ENCODE results near the gene PPT2. TPM values are rescaled to one million over a fixed set of nuclear protein-coding genes. Genes with fewer than 3 reads are reported as not detected.

PPT2 gene
- total RNA-seq, 6 donors from 2014 or later: 7.0 to 64.8 (median 16.8) TPM

GRCh38 chr6:32176476-32177182, 22.7 kb downstream of the PPT2 start:
- H3K36me3 ChIP-seq: peaks cover 7 to 20% (median 13%) of the 10 kb centered on the region in 4 donors

GRCh38 chr6:32177183-32177787, 23.3 kb downstream of the PPT2 start:
- TF ChIP-seq POLR2AphosphoS5 (IDR thresholded peaks at IDR 0.05) (no peak), POLR2A (IDR thresholded peaks at IDR 0.05) (peak in 3 of 4 donors; percentile 21 to 43 (median 24)), CTCF (IDR thresholded peaks at IDR 0.05) (no peak), EP300 (IDR thresholded peaks at IDR 0.05) (no peak)
- Histone ChIP-seq H3K27ac (peak overlapping the region; percentile 89 to 98 (median 96)), H3K9me3 (no peaks in the 10 kb centered on the region), H3K36me3 (peaks cover 7 to 26% (median 17%) of the 10 kb centered on the region in 4 donors), H3K27me3 (no peaks in the 10 kb centered on the region), H3K4me1 (peaks cover 37 to 63% (median 51%) of the 10 kb centered on the region in 4 donors), H3K4me3 (peak overlapping the region in 3 of 4 donors; percentile 61 to 81 (median 80))
- whole genome bisulfite sequencing, 2 donors: 0 to 2% methylated on average over 20 of the region's 20 CpGs
- ATAC-seq (ENCODE audit: low FRiP score in 2 of 2) (peak; percentile 44 to 60), DNase-seq (peak in 1 of 2 donors; percentile 47)

More at GRCh38 chr6:32176476-32177182, 22.7 kb downstream of the PPT2 start:
- Histone ChIP-seq H3K27ac (peak overlapping the region; percentile 89 to 98 (median 96)), H3K27me3 (no peaks in the 10 kb centered on the region), H3K4me1 (peaks cover 37 to 57% (median 46%) of the 10 kb centered on the region in 4 donors), H3K4me3 (peak overlapping the region in 3 of 4 donors; percentile 80 to 86 (median 81)), H3K9me3 (no peaks in the 10 kb centered on the region)
- WGBS, 2 donors: 31 to 37% methylated on average over 5 of the region's 5 CpGs
- peak in 1 of 2 donors; percentile 0 for ATAC-seq (ENCODE audit: low FRiP score in 2 of 2)
- no peak for DNase-seq
- TF ChIP-seq EP300 (IDR thresholded peaks at IDR 0.05) (no peak), POLR2AphosphoS5 (IDR thresholded peaks at IDR 0.05) (no peak), CTCF (IDR thresholded peaks at IDR 0.05) (no peak), POLR2A (IDR thresholded peaks at IDR 0.05) (no peak)

- ATAC-seq (ENCODE audit: low FRiP score in 2 of 2): peak; percentile 89 to 95
- TF ChIP-seq CTCF (IDR thresholded peaks at IDR 0.05) (no peak), POLR2AphosphoS5 (IDR thresholded peaks at IDR 0.05) (peak; percentile 42 to 66), POLR2A (IDR thresholded peaks at IDR 0.05) (peak in 2 of 4 donors; percentile 33 to 41)
- DNase-seq: peak; percentile 97
- Histone ChIP-seq H3K27me3 (no peaks in the 10 kb centered on the region), H3K9me3 (no peaks in the 10 kb centered on the region), H3K4me1 (peaks cover 34 to 60% (median 50%) of the 10 kb centered on the region in 4 donors), H3K36me3 (peaks cover 7 to 33% (median 20%) of the 10 kb centered on the region in 4 donors), H3K4me3 (peak within 1 kb of the TSS; percentile 27 to 81 (median 70)), H3K27ac (peak within 1 kb of the TSS; percentile 89 to 98 (median 96))
- WGBS, 2 donors: 0 to 1% methylated on average over 31 to 33 of the region's 33 CpGs
Observed at GRCh38 chr6:32177788-32178546, 24.0 kb downstream of the PPT2 start, which contains the start of gene RNF5. TSS of gene RNF5 (plus strand) at chr6:32178405. CDS start at chr6:32178512, 107 bp downstream.

GRCh38 chr6:32178547-32179440, 24.9 kb downstream of the PPT2 start:
- peaks cover 38 to 60% (median 51%) of the 10 kb centered on the region in 4 donors for H3K4me1 ChIP-seq
- peak in 1 of 2 donors; percentile 94 for DNase-seq
- peak overlapping the region; percentile 89 to 98 (median 96) for H3K27ac ChIP-seq
- peaks cover 7 to 36% (median 22%) of the 10 kb centered on the region in 4 donors for H3K36me3 ChIP-seq
- ATAC-seq (ENCODE audit: low FRiP score in 2 of 2): no peak
- WGBS, 2 donors: 2% methylated on average over 24 of the region's 24 CpGs
- H3K9me3 ChIP-seq: no peaks in the 10 kb centered on the region
- no peaks in the 10 kb centered on the region for H3K27me3 ChIP-seq
- TF ChIP-seq EP300 (IDR thresholded peaks at IDR 0.05): no peak
- no peak for TF ChIP-seq POLR2A (IDR thresholded peaks at IDR 0.05)
- no peak for TF ChIP-seq CTCF (IDR thresholded peaks at IDR 0.05)
- no peak for TF ChIP-seq POLR2AphosphoS5 (IDR thresholded peaks at IDR 0.05)
- H3K4me3 ChIP-seq: peak overlapping the region; percentile 27 to 81 (median 70)
